ENCODE results near the gene HMSD. TPM values are rescaled to one million over a fixed set of nuclear protein-coding genes. Genes with fewer than 3 reads are reported as not detected.

Gene HMSD
- total RNA-seq, 3 donors from 2014 or later = 3.0 to 9.5 (median 6.8) TPM

- no peak for ATAC-seq
These were observed 43.6 kb downstream of the HMSD start for GRCh38 chr18:63992751-63993150.

GRCh38 chr18:63994783-63995399, 45.8 kb downstream of the HMSD start:
- DNase-seq (no peak), ATAC-seq (peak in 1 of 2 donors; percentile 27)
- peaks cover 18% of the 10 kb centered on the region for H3K9me3 Mint-ChIP-seq
- H3K4me3 Mint-ChIP-seq = no peak overlapping the region
- peaks cover 5% of the 10 kb centered on the region for H3K4me1 Mint-ChIP-seq (ENCODE audit: low read depth)
- H3K36me3 Mint-ChIP-seq (ENCODE audit: insufficient read depth) = peaks cover 13% of the 10 kb centered on the region
- H3K27me3 Mint-ChIP-seq (ENCODE audit: low read depth) = peaks cover 1% of the 10 kb centered on the region

More at GRCh38 chr18:63992751-63993150, 43.6 kb downstream of the HMSD start:
- Mint-ChIP-seq H3K27me3 (ENCODE audit: low read depth) (no peaks in the 10 kb centered on the region), H3K4me1 (ENCODE audit: low read depth) (peaks cover 5% of the 10 kb centered on the region), H3K36me3 (ENCODE audit: insufficient read depth) (peaks cover 22% of the 10 kb centered on the region), H3K4me3 (no peak overlapping the region), H3K9me3 (peaks cover 18% of the 10 kb centered on the region)
- no peak for DNase-seq

- ATAC-seq (no peak), DNase-seq (no peak)
- H3K36me3 Mint-ChIP-seq (ENCODE audit: insufficient read depth) = peaks cover 12% of the 10 kb centered on the region
- peaks cover 5% of the 10 kb centered on the region for H3K4me1 Mint-ChIP-seq (ENCODE audit: low read depth)
- H3K9me3 Mint-ChIP-seq = peaks cover 18% of the 10 kb centered on the region
- peaks cover 4% of the 10 kb centered on the region for H3K27me3 Mint-ChIP-seq (ENCODE audit: low read depth)
- no peak overlapping the region for H3K4me3 Mint-ChIP-seq
These were observed 47.9 kb downstream of the HMSD start for GRCh38 chr18:63997041-63997440.

- Mint-ChIP-seq H3K4me3 (no peak overlapping the region), H3K4me1 (ENCODE audit: low read depth) (peaks cover 2% of the 10 kb centered on the region), H3K36me3 (ENCODE audit: insufficient read depth) (peaks cover 10% of the 10 kb centered on the region), H3K27me3 (ENCODE audit: low read depth) (peaks cover 4% of the 10 kb centered on the region), H3K9me3 (peaks cover 15% of the 10 kb centered on the region)
- no peak for DNase-seq
- no peak for ATAC-seq
These were observed 48.5 kb downstream of the HMSD start for GRCh38 chr18:63997606-63998005.

GRCh38 chr18:63999871-64000270, 50.8 kb downstream of the HMSD start:
- no peak for ATAC-seq
- Mint-ChIP-seq H3K27me3 (ENCODE audit: low read depth) (peaks cover 6% of the 10 kb centered on the region), H3K36me3 (ENCODE audit: insufficient read depth) (peaks cover 6% of the 10 kb centered on the region), H3K4me1 (ENCODE audit: low read depth) (no peaks in the 10 kb centered on the region), H3K9me3 (peaks cover 18% of the 10 kb centered on the region), H3K4me3 (no peak overlapping the region)
- no peak for DNase-seq

- peaks cover 6% of the 10 kb centered on the region for H3K27me3 Mint-ChIP-seq (ENCODE audit: low read depth)
- no peak for ATAC-seq
- no peak for DNase-seq
- H3K4me1 Mint-ChIP-seq (ENCODE audit: low read depth) = no peaks in the 10 kb centered on the region
- peaks cover 3% of the 10 kb centered on the region for H3K36me3 Mint-ChIP-seq (ENCODE audit: insufficient read depth)
- H3K4me3 Mint-ChIP-seq = no peak overlapping the region
- H3K9me3 Mint-ChIP-seq = peaks cover 7% of the 10 kb centered on the region
These were observed 53.5 kb downstream of the HMSD start for GRCh38 chr18:64002581-64002980.

- Mint-ChIP-seq H3K4me1 (ENCODE audit: low read depth) (no peaks in the 10 kb centered on the region), H3K27me3 (ENCODE audit: low read depth) (peaks cover 3% of the 10 kb centered on the region), H3K4me3 (no peak overlapping the region), H3K36me3 (ENCODE audit: insufficient read depth) (no peaks in the 10 kb centered on the region), H3K9me3 (no peaks in the 10 kb centered on the region)
- DNase-seq (no peak), ATAC-seq (no peak)
These were observed 60.2 kb downstream of the HMSD start for GRCh38 chr18:64009305-64009704.

Other genes starting within 250 kb of the HMSD start
- gene SERPINB11, start 246.3 kb upstream of the HMSD start, total RNA-seq = not detected
- not detected for gene SERPINB7, start 173.9 kb upstream of the HMSD start, total RNA-seq
- 1 to 10 TPM in 2 of 3 donors, under 1 TPM in 1; 0.78 to 1.5 (median 1.2) TPM for gene SERPINB2, start 61.6 kb upstream of the HMSD start, total RNA-seq
- gene SERPINB10, start 41.3 kb upstream of the HMSD start, total RNA-seq = under 1 TPM in 1 of 3 donors, not detected in 2; 0.27 TPM
- 10 to 100 TPM; 17.0 to 22.6 (median 17.4) TPM for gene SERPINB8, start 20.8 kb downstream of the HMSD start, total RNA-seq
- gene LINC00305, start 199.8 kb downstream of the HMSD start, total RNA-seq = not detected